Inflammatory macrophage (primary cell): Measurements from ENCODE around the gene MAPK1.
"Not testable (repeated sequence)": the region's sequence is repeated elsewhere in the genome, so short reads cannot be mapped to it uniquely, and the experiment has no call there.

Experiments
- DNase-seq, 2 donors: peaks; one replicate each; pipeline ENCODE4 v3.0.0-alpha.2; 2020 to 2022
- total RNA-seq, 18 experiments: gene quantifications; one replicate each; lab custom pipeline; 2026; ENCODE audit warnings: mixed read lengths in 6 of 18, inconsistent platforms in 2 of 18; lab: John Stamatoyannopoulos, UW

Gene MAPK1
- 168 to 345 (median 271) reads per million in 18 experiments for total RNA-seq

DNA sequence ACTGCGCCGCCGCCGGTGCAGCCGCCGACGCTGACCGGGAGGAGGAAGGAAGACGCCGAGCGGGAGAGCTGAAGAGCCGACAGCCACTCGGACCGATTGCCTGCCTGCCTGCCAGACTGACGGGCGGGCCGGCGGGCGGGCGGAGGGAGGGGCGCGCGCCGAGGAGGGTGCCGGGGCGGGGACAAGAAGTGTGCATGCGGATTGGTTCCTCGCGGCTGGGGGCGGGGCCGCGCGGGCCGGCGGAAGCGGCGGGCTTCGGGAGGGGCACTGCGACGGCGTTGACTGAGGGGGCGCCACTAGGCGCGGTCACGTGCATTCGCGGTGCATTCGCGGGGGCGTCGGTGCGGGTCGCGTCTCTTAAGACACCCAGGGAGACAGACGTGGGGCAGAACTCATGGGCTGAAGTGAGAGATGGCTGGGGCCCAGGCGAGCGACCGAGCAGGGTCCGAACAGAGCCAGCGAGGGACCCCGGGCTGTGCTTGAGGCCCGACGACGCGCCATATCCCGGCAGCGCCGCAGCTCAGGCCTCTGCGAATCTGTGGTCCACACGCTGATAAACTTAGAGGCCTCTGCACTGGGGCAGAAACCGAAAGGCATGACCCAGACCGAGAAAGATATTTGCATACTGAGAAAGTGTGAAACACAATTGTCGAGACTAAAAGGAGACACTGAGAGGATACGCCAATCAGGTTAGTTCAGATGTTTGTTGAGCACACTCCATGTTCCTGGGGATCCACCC, at the start of gene MAPK1:
Gene MAPK1, minus strand, starts transcription at position 118 of the 739 bp plus-strand sequence. CDS start 205 bp downstream, outside the sequence.
- DNase-seq = peak; percentile 93 to 96

DNA sequence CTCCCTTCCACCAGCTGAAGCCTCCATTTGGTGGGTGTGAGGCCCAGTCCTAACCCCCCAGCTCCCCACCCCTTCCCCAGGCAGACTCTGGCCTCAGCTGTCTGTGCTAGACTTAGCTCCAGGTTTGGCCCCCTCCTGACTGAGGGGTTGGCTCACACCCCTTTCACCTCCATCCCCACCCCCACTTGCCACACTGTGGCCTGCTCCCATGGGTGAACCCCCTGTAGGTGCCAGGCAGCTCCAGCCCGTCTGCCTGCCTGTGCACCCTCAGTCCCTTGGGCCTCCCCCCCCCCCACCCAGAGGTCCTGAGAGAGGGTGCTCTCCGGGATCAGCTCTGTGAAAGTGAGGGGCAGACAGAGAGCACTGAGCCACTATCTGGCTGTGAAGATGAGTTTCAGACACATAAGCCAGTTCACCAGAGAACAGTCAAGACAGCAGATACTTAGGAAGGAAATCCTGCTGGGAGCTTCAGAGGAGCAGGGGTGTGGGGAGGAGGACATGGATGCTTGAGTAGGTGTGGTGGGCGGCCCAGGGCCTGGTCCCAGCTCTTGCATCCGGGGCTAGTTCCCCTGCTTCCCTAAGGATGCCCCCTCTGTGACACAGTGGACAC, 49.0 kb upstream of the MAPK1 start:
- no peak for DNase-seq

DNA sequence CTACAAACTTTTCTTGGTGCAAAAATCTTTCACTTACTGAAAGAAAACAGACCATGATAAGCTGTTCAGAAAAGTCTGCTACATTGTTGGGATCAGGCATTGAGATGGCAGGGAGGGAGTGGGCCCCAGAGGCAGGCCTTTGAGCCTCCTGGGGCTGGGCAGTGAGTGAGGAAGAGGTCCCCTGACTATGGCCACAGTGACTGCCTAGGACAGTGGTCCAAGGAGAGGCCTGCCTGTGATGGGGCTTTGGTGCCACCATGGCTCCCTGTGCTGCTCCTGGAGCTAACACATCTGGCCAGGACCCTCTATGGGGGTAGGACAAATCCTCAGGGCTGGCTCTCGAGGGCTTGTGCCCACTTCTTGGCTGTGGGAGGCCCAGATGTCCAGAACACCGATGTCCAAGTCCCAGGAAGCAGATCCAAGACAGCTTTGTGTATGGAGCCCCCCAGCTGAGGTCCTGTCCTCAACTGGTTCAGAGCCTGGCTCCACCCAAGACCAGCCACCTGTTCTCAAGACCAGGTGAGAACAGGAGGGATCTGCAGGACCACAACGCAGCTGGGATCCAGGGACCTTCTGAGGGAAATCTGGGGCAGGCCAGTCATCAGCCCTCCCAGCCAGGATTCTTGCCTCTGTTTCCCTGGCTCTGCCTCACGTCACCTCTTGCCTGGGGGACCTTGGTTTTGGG, 48.3 kb upstream of the MAPK1 start:
- no peak for DNase-seq

DNA sequence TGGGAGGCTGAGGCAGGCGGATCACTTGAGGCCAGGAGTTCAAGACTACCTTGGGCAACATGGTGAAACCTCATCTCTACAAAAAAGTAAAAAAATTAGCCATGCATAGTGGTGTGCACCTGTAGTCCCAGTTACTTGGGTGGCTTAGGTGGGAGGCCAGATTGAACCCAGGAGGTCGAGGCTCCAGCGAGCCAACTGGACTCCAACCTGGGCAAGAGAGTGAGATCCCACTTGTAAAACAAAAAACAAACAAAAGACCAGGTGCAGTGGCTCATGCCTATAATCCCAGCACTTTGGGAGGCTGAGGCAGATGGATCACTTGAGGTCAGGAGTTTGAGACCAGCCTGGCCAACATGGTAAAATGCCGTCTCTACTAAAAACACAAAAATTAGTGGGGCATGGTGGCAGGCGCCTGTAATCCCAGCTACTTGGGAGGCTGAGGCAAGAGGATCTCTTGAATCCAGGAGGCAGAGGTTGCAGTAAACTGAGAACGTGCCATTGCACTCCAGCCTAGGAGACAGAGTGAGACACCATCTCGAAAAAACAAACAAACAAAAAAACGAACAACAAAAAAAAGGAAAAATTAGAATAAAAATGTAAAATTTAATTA, 46.7 kb upstream of the MAPK1 start:
- DNase-seq = not testable (repeated sequence)

DNA sequence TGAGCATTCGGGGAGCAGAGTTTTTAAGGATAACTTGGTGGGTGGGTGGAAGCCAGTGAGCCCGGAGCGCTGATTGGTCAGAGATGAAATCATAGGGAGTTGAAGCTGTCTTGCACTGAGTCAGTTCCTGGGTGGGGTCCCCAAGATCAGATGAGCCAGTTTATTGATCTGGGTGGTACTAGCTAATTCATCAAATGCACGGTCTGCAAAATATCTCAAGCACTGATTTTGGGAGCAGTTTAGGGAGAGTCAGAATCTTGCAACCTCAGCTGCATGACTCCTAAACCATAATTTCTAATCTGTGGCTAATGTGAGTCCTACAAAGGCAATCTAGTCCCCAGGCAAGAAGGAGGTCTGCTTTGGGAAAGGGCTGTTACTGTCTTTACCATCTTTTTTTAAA, 42.9 kb upstream of the MAPK1 start:
- DNase-seq = not testable (repeated sequence)

DNA sequence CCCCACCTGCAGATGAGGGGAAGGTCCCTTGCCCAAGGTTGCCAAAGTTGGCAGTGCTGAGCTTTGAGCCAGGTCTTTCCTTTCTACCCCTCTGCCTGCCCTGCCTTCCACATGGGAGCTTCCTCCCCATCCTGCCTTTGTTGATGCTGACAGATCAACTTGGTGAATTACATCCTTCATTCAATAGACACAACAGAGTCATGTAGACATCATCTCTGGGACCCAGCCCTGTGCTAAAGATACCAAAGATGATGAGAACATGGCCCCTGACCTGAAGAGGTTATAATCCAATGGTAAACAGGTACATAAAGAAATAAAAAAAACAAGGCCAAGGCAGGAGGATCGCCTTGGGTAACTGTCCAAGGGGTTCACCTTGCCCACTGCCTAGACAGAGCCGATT, 42.4 kb upstream of the MAPK1 start:
- DNase-seq = no peak

DNA sequence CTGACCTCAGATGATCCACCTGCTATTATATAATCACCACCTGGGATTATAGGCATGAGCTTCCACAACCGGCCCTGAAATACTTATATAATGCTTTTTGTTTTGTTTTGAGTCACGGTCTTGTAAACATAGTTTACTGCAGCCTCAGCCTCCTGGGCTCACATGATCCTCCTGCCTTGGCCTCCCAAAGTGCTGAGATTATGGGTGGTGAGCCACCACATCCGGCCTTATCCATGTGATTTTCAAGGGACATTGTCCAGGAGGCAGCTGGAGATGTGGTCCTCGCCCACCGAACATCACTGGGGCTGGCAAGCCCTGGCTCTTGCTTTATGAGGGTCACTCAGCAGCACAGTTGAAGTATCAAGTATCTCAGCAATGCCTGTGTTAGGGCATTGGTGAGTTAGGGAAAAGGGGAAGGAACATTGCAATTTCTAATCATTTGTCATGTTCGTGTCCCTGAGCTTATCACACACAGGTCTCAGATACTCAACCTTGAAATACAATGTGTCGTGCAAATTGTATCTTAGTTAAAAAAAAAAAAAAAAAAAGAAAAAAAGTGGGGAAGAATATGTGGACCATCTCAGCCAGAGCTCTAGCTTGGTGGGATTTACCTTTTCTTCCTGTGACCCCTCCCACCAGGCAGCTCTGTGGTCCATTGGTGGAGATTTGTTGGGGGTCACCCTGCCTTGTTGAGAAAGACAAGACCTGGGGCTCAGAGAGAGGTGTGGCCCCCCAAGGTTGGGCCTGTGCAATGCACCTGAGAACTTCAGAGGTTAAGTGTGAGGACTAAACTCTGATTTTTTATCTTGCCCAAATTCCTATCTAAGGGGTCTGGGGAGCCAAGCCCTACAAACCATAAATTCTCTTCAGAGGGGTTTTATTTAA, 40.4 kb upstream of the MAPK1 start:
- no peak for DNase-seq

DNA sequence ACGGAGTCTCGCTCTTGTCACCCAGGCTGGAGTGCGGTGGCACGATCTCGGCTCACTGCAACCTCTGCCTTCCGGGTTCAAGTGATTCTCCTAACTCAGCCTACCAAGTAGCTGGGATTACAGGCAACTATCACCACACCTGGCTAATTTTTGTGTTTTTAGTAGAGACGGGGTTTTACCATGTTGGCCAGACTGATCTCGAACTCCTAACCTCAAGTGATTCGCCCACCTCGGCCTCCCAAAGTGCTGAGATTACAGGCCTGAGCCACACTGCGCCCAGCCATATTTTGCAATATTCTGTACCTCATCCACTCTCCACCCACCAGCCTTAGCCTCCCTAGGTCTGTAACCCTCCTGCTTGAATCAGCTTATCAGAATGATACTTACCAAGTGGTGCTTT, 37.8 kb upstream of the MAPK1 start:
- DNase-seq = not testable (repeated sequence)

DNA sequence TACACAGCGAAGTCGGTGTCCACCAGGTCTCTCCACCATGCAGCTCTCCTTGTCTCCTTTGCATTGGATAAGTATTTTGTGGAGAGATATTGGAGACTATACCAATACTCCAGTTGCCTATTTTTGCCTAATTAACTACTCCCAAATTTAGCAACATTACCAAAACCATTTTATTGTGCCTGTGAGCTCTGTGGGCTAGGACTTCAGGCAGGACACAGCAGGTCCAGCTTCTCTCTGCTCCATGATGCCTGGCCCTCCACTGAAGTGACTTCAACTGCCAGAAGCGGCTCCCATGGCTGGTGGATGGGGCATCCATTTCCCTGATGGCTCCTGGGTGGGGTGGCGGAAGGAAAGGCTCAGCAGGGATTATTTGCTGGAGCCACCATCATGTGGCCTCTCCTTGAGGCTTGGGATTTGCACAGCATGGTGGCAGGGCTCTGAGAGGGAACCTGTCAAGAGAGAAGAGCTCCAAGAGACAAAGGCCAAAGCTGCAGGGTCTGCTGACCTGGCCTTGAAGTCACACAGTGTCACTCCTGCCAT, 36.9 kb upstream of the MAPK1 start:
- DNase-seq = no peak

DNA sequence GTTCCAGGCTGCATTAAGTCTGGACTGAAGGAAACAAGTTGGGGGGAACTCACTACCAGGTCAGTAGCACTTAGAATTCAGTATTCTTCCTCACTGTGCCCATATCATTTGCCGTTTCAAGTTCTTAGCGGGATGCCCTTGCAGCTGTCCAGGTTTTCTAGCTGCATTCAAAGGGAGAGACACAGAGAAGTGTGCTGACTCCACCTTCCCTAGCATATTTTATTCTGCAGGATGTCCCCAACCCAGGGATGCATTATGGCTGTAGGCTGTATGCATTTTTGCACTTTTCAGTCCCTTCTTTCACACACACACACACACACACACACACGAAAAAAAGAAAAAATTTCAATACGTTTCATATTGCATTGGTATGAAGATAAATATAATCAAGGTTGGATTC, 35.8 kb upstream of the MAPK1 start:
- DNase-seq = no peak

DNA sequence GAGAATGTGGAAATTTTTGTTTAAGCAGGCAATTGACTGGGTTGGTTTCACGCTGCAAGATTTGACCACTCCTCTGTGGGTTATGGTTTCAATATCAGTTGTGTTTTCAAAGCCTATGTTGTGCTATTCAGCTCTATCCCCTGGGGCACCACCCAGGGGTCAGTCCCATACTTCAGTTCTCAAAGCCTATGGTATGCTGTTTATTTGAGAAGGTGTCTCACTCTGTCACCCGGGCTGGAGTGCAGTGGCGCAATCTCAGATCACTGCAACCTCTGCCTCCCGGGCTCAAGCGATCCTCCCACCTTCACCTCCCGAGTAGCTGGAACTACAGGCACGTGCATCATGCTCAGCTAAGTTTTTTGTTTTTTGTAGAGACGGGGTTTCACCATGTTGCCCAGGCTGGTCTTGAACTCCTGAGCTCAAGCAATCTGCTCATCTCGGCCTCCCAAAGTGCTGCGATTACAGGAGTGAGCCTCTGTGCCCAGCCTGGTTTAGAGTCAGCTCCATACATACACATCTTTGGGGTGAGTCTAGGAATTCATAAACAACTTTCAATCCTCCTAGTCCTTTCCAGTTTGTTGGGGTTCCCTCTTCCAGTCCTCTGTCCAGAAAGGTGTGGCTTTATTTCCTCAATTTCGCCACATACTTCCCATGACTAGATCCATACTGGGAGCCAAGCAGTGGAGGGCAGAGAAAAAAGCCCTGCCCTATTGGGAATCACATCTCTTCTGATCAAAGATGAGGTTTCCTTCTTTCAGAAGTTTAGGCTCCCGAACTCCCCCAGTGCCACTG, 35.0 kb upstream of the MAPK1 start:
- no peak for DNase-seq

DNA sequence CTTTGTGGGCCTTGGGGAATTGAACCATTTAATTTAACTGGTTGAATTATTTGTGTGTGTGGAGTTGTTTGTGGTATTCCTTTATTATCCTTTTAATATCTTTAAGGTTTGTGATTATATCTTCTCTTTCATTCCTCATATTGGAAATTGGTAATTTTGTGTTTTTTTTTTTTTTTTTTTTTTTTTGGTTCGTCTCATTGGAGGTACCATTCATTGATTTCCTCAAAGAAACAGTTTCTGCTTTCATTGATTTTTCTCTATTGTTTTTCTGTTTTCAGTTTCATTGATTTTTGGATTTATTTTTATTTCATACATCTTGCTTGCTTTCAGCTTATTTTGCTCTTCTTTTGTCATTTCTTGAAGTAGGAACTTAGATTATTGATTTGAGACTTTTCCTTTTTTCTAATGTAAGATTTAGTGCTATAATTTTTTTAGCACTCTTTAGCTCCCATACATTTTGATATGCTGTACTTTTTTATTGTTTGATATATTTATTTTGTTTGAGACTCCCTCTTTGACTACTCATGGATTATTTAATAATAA, 31.0 kb upstream of the MAPK1 start:
- no peak for DNase-seq

DNA sequence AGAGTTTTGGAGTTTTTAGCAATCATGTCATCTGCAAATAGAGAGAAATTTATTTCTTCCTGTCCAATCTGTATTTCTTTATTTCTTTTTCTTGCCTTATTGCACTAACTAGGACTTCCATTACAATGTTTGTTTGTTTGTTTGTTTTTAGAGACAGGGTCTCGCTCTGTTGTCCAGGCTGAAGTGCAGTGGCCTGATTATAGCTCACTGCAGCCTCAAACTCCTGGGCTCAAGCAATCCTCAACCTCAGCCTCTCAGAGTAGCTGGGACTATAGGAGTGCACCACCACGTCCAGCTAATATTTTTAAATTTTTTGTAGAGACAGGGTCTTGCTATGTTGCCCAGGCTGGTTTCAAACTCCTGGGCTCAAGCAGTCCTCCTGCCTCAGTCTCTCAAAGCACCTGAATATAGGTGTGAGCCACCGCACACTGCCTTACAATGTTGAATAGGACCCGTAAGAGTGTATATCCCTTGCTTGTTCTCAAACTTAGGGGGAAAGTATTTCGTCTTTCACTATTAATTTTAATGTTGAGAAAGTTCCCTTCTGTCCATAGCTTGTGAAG, 29.6 kb upstream of the MAPK1 start:
- DNase-seq = no peak

DNA sequence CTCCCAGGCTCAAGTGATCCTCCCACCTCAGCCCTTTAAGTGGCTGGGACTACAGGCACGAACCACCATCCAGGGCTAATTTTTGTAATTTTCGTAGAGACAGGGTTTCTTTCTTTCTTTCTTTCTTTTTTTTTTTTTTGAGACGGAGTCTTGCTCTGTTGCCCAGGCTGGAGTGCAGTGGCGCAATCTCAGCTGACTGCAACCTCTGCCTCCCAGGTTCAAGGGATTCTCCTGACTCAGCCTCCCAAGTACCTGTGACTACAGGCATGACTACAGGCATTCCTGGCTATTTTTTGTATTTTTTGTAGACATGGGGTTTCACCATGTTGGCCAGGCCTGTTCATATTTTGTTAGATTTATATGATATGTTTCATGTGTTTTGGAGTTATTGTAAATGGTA, 28.8 kb upstream of the MAPK1 start:
- not testable (repeated sequence) for DNase-seq

DNA sequence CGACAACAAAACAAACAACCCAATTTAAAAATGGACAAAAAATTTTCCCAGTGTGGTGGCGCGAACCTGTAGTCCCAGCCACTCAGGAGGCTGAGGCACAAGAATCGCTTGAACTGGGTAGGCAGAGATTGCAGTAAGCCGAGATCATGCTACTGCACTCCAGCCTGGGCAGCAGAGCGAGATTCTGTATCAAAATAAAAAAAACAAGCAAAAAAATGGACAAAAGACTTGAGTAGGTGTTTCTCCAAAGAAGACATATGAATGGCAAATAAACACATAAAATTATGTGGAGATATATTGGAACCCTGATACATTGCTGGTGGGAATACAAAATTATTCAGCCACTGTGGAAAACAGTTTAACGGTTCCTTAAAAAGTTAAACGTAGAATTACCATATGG, 27.4 kb upstream of the MAPK1 start:
- DNase-seq = no peak

DNA sequence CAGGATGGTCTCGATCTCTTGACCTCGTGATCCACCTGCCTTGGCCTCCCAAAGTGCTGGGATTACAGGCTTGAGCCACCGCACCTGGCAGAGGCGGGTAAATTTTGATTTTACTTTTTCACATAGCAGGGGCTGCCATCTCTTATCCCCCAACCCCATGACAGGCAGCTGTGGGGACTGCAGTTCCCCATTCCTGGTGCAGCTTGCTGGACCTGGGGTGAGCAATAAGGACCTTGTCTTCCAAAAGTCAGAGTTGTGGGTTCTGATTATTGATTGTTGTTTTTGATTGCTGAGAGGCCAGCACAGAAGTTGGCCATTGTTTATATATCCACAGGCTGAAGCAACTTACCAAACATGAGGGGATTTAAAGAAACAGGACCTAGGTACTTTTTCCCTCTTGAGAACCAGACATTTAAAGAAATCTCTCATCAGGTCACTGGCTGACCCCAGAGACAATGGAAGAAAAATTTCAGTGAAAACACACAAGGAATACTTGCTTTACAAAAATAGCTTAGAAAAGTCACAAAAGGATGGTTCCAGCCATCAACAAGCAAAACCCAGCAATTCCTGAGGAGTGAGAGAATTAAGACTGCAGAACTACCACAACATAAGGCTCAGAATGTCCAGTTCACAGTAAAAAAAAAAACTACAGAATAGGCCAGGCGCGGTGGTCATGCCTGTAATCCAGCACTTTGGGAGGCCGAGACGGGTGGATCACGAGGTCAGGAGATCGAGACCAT, 22.0 kb upstream of the MAPK1 start:
- DNase-seq = no peak

DNA sequence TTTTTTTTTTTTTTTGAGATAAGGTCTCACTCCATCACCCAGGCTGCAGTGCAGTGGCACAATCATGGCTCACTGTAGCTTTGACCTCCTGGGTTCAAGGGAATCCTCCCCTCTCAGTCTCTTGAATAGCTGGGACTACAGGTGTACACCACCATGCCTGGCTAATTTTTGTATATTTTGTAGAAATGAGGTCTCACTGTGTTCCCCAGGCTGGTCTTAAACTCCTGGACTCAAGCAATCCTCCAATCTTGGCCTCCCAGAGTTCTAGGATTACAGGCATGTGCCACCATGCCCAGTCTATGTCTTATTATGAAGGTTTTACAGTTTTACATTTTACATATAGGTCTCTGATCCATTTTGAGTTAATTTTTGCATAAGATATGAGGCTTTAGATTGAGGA, 20.4 kb upstream of the MAPK1 start:
- no peak for DNase-seq

DNA sequence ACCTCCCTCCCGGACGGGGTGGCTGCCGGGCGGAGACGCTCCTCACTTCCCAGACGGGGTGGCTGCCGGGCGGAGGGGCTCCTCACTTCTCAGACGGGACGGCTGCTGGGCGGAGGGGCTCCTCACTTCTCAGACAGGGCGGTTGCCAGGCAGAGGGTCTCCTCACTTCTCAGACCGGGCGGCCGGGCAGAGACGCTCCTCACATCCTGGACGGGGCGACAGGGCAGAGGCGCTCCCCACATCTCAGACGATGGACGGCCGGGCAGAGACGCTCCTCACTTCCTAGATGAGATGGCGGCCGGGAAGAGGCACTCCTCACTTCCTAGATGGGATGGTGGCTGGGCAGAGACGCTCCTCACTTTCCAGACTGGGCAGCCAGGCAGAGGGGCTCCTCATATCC, 16.5 kb upstream of the MAPK1 start:
- not testable (repeated sequence) for DNase-seq

DNA sequence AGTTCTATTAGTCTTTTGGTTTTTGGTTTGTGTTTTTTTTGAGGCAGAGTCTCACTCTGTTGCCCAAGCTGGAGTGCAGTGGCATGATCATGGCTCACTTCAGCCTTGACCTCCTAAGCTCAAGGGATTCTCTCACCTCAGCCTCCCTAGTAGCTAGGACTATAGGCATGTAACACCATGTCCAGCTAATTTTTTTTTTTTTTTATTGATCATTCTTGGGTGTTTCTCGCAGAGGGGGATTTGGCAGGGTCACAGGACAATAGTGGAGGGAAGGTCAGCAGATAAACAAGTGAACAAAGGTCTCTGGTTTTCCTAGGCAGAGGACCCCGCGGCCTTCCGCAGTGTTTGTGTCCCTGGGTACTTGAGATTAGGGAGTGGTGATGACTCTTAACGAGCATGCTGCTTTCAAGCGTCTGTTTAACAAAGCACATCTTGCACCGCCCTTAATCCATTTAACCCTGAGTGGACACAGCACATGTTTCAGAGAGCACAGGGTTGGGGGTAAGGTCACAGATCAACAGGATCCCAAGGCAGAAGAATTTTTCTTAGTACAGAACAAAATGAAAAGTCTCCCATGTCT, 15.4 kb upstream of the MAPK1 start:
- DNase-seq = not testable (repeated sequence)
